Liver (tissue), 9 donors: ENCODE results near the gene PDE1C. TPM values are rescaled to one million over a fixed set of nuclear protein-coding genes. Genes with fewer than 3 reads are reported as not detected.

Experiments
- DNase-seq: peaks from one replicate; pipeline ENCODE4 v3.0.0-alpha.2; 2017; ENCODE audit warnings: low spot score
- H3K27ac ChIP-seq, 2 donors: one replicate each; pipeline ENCODE4 v1.7.0; 2013; ENCODE audit warnings: inconsistent platforms in 2 of 2, low read length in 2 of 2, control low read depth in 1 of 2, low read depth in 1 of 2, mild to moderate bottlenecking in 1 of 2
- H3K27me3 ChIP-seq, 4 donors: one replicate each; pipeline versions ENCODE4 v1.6.1 to v1.7.0; 2013; ENCODE audit warnings: low read length in 3 of 4, inconsistent platforms in 1 of 4, mild to moderate bottlenecking in 1 of 4, moderate library complexity in 1 of 4; ENCODE audit not compliant: control insufficient read depth in 4 of 4, insufficient read depth in 4 of 4
- H3K36me3 ChIP-seq, 4 donors: one replicate each; pipeline versions ENCODE4 v1.6.1 to v1.7.0; 2013; ENCODE audit warnings: low read length in 3 of 4, mild to moderate bottlenecking in 3 of 4, low read depth in 1 of 4, moderate library complexity in 1 of 4; ENCODE audit not compliant: control insufficient read depth in 4 of 4, insufficient read depth in 3 of 4
- H3K4me1 ChIP-seq, 4 donors: one replicate each; pipeline versions ENCODE4 v1.6.1 to v1.7.0; 2013; ENCODE audit warnings: low read length in 3 of 4, mild to moderate bottlenecking in 3 of 4, moderate library complexity in 1 of 4; ENCODE audit not compliant: control insufficient read depth in 4 of 4, insufficient read depth in 4 of 4
- H3K4me3 ChIP-seq, 3 donors: one replicate each; pipeline versions ENCODE4 v1.6.1 to v1.7.0; 2013; ENCODE audit warnings: low read length in 3 of 3, control low read depth in 1 of 3, low read depth in 1 of 3, mild to moderate bottlenecking in 1 of 3
- H3K9ac ChIP-seq, 2 donors: one replicate each; pipeline ENCODE4 v1.7.0; 2013; ENCODE audit warnings: low read length in 2 of 2, mild to moderate bottlenecking in 2 of 2, moderate library complexity in 2 of 2, control low read depth in 1 of 2, low read depth in 1 of 2
- H3K9me3 ChIP-seq, 4 donors: one replicate each; pipeline versions ENCODE4 v1.6.1 to v1.7.0; 2013; ENCODE audit warnings: low read length in 3 of 4; ENCODE audit not compliant: control insufficient read depth in 4 of 4
- ATF3 ChIP-seq: IDR thresholded peaks from 2 replicates; pipeline ENCODE4 v1.6.1; 2016; ENCODE audit warnings: antibody characterized with exemption
- EGR1 ChIP-seq, 2 donors: IDR thresholded peaks; 2 replicates each; pipeline ENCODE4 v1.6.1; 2016 to 2018; ENCODE audit warnings: antibody characterized with exemption in 2 of 2, low read depth in 2 of 2
- FOXA1 ChIP-seq: IDR thresholded peaks from 2 replicates; pipeline ENCODE4 v1.6.1; 2016; ENCODE audit warnings: antibody characterized with exemption
- FOXA2 ChIP-seq: IDR thresholded peaks from 2 replicates; pipeline ENCODE4 v1.6.1; 2016; ENCODE audit warnings: antibody characterized with exemption
- HNF4A ChIP-seq, 2 donors: conservative IDR thresholded peaks; 2 replicates each; pipeline ENCODE4 v1.6.1; 2016; ENCODE audit warnings: antibody characterized with exemption in 2 of 2, mild to moderate bottlenecking in 2 of 2
- HNF4G ChIP-seq: IDR thresholded peaks from 2 replicates; pipeline ENCODE4 v1.6.1; 2016; ENCODE audit warnings: antibody characterized with exemption
- JUND ChIP-seq, 2 donors: IDR thresholded peaks; 2 replicates each; pipeline ENCODE4 v1.6.1; 2016; ENCODE audit warnings: antibody characterized with exemption in 2 of 2
- NR2F2 ChIP-seq: IDR thresholded peaks from 2 replicates; pipeline ENCODE4 v1.6.1; 2016; ENCODE audit warnings: antibody characterized with exemption
- RAD21 ChIP-seq, 2 donors: IDR thresholded peaks; 2 replicates each; pipeline ENCODE4 v1.6.1; 2016; ENCODE audit warnings: antibody characterized with exemption in 2 of 2, mild to moderate bottlenecking in 2 of 2
- REST ChIP-seq: IDR thresholded peaks from 2 replicates; pipeline ENCODE4 v1.6.1; 2016; ENCODE audit warnings: antibody characterized with exemption, mild to moderate bottlenecking
- SP1 ChIP-seq: IDR thresholded peaks from 2 replicates; pipeline ENCODE4 v1.6.1; 2018; ENCODE audit warnings: antibody characterized with exemption, mild to moderate bottlenecking
- TAF1 ChIP-seq: conservative IDR thresholded peaks from 2 replicates; pipeline ENCODE4 v1.6.1; 2016; ENCODE audit warnings: antibody characterized with exemption, mild to moderate bottlenecking
- YY1 ChIP-seq: IDR thresholded peaks from 2 replicates; pipeline ENCODE4 v1.6.1; 2016; ENCODE audit warnings: antibody characterized with exemption, mild to moderate bottlenecking
- ZBTB33 ChIP-seq: IDR thresholded peaks from 2 replicates; pipeline ENCODE4 v1.6.1; 2016; ENCODE audit warnings: antibody characterized with exemption
- WGBS: extraction: QIAGEN DNeasy Blood & Tissue Kit; methylation state at CpG from one replicate; pipeline ENCODE4 v1.1.7; 2013; 5-methylcytosine and 5-hydroxymethylcytosine counted together
- polyA plus RNA-seq, 2 donors: library from polyadenylated mRNA; stranded (reverse) in 1 of 2; unstranded in 1 of 2; fragments of 200-250 nt in 1 of 2; fragments of >200 nt in 1 of 2; fragmentation: Nextera tagmentation in 1 of 2; extraction: Ambion mirVana in 1 of 2; gene quantifications; one replicate each; pipeline versions ENCODE4 v1.2.1 to v1.2.3, GENCODE V29; 2013 to 2015
- total RNA-seq, 2 donors: library from RNA; depleted of rRNA; stranded (reverse); fragments of >200 nt; gene quantifications; one replicate each; pipeline ENCODE4 v1.2.3, GENCODE V29; 2014
- donor health status: healthy.
- donor health status: healthy.
- donor health status: healthy.
- donor health status: healthy.
- donor health status: healthy.

PDE1C gene
- total and polyA plus RNA-seq, 4 donors: 0.05 to 0.92 (median 0.47) TPM; not detected in 1

GRCh38 chr7:32025381-32026082, 44.7 kb downstream of the PDE1C start:
- no peak overlapping the region for H3K9ac ChIP-seq
- DNase-seq: no peak
- no peak overlapping the region for H3K27ac ChIP-seq
- TF ChIP-seq SP1 (no peak), ZBTB33 (no peak), JUND (IDR thresholded peaks at IDR 0.05) (no peak), FOXA1 (no peak)
- WGBS: 73% methylated on average over 6 of the region's 6 CpGs
- H3K4me3 ChIP-seq: no peak overlapping the region
- H3K4me1 ChIP-seq: no peaks in the 10 kb centered on the region
- no peaks in the 10 kb centered on the region for H3K27me3 ChIP-seq
- H3K36me3 ChIP-seq: no peaks in the 10 kb centered on the region
- no peaks in the 10 kb centered on the region for H3K9me3 ChIP-seq

- Histone ChIP-seq H3K9me3 (no peaks in the 10 kb centered on the region), H3K27ac (no peak overlapping the region), H3K9ac (no peak overlapping the region), H3K4me3 (no peak overlapping the region), H3K27me3 (no peaks in the 10 kb centered on the region), H3K4me1 (no peaks in the 10 kb centered on the region), H3K36me3 (no peaks in the 10 kb centered on the region)
- 87% methylated on average over 6 of the region's 6 CpGs for WGBS
- no peak for DNase-seq
- TF ChIP-seq HNF4G (no peak), FOXA1 (no peak), REST (no peak)
Observed at GRCh38 chr7:32023376-32023775, 46.8 kb downstream of the PDE1C start.

- Histone ChIP-seq H3K27me3 (no peaks in the 10 kb centered on the region), H3K4me3 (no peak overlapping the region), H3K36me3 (no peaks in the 10 kb centered on the region), H3K9ac (no peak overlapping the region), H3K27ac (no peak overlapping the region), H3K9me3 (no peaks in the 10 kb centered on the region), H3K4me1 (no peaks in the 10 kb centered on the region)
- DNase-seq: no peak
- 77% methylated on average over 4 of the region's 4 CpGs for WGBS
- TF ChIP-seq HNF4A (conservative IDR thresholded peaks at IDR 0.05): no peak
- TF ChIP-seq RAD21 (IDR thresholded peaks at IDR 0.05): no peak
- TF ChIP-seq ZBTB33: no peak
- no peak for TF ChIP-seq NR2F2
- TF ChIP-seq FOXA1: no peak
- TF ChIP-seq REST: no peak
- no peak for TF ChIP-seq YY1
- no peak for TF ChIP-seq EGR1 (IDR thresholded peaks at IDR 0.05; ENCODE audit: low read depth in 2 of 2)
- TF ChIP-seq FOXA2: no peak
- no peak for TF ChIP-seq TAF1
- no peak for TF ChIP-seq ATF3
Observed at GRCh38 chr7:32022966-32023365, 47.2 kb downstream of the PDE1C start.
